Muscle of back (tissue), 11 donors: ENCODE results near the gene PARD3. TPM values are rescaled to one million over a fixed set of nuclear protein-coding genes. Genes with fewer than 3 reads are reported as not detected.

Experiments
- DNase-seq, 3 donors: peaks; one replicate each; pipeline versions ENCODE4 v3.0.0 to v3.0.0-alpha.2; 2013
- polyA plus RNA-seq, 10 donors: library from polyadenylated mRNA; unstranded; fragments of 120-200 nt; gene quantifications; one replicate each; pipeline ENCODE4 v1.2.1, GENCODE V29; 2013; ENCODE audit not compliant: insufficient read length in 10 of 10

PARD3 gene
- polyA plus RNA-seq, 10 donors = 35.1 to 55.3 (median 41.4) TPM

- DNase-seq = no peak
Measured at GRCh38 chr10:34223658-34224057, 591.4 kb downstream of the PARD3 start.

- DNase-seq = no peak
Measured at GRCh38 chr10:34222359-34222758, 592.7 kb downstream of the PARD3 start.

GRCh38 chr10:34219753-34220548 is 595.1 kb downstream of the PARD3 start:
- no peak for DNase-seq

- no peak for DNase-seq
Measured at GRCh38 chr10:34217524-34217923, 597.6 kb downstream of the PARD3 start.

GRCh38 chr10:34216348-34216945 is 598.6 kb downstream of the PARD3 start:
- no peak for DNase-seq

- DNase-seq = no peak
Measured at GRCh38 chr10:34213805-34214197, 601.3 kb downstream of the PARD3 start.

- DNase-seq = no peak
Measured at GRCh38 chr10:34213193-34213804, 601.8 kb downstream of the PARD3 start.

GRCh38 chr10:34207343-34207742 is 607.8 kb downstream of the PARD3 start:
- no peak for DNase-seq

GRCh38 chr10:34206935-34207268 is 608.2 kb downstream of the PARD3 start:
- DNase-seq = no peak

GRCh38 chr10:34206078-34206934 is 608.8 kb downstream of the PARD3 start:
- DNase-seq = no peak

- DNase-seq = no peak
Measured at GRCh38 chr10:34205452-34205851, 609.6 kb downstream of the PARD3 start.

GRCh38 chr10:34203966-34204630 is 611.0 kb downstream of the PARD3 start:
- no peak for DNase-seq

- peak in 2 of 3 donors; percentile 43 to 85 for DNase-seq
Measured at GRCh38 chr10:34200355-34200901, 614.7 kb downstream of the PARD3 start.

GRCh38 chr10:34198953-34199352 is 616.1 kb downstream of the PARD3 start:
- no peak for DNase-seq

- no peak for DNase-seq
Measured at GRCh38 chr10:34196058-34196433, 619.0 kb downstream of the PARD3 start.

- no peak for DNase-seq
Measured at GRCh38 chr10:34195364-34196057, 619.6 kb downstream of the PARD3 start.

- peak; percentile 42 to 75 (median 48) for DNase-seq
Measured at GRCh38 chr10:34193931-34194626, 621.0 kb downstream of the PARD3 start.

GRCh38 chr10:34192646-34193045 is 622.5 kb downstream of the PARD3 start:
- no peak for DNase-seq

- no peak for DNase-seq
Measured at GRCh38 chr10:34191406-34191805, 623.7 kb downstream of the PARD3 start.

GRCh38 chr10:34190580-34190979 is 624.5 kb downstream of the PARD3 start:
- DNase-seq = no peak
